ENCODE data around the gene POU2AF1. TPM values are rescaled to one million over a fixed set of nuclear protein-coding genes. Genes with fewer than 3 reads are reported as not detected.

The POU2AF1 gene
- total RNA-seq, 4 donors from 2014 or later, result 1.4 to 19.8 (median 2.9) TPM

DNA sequence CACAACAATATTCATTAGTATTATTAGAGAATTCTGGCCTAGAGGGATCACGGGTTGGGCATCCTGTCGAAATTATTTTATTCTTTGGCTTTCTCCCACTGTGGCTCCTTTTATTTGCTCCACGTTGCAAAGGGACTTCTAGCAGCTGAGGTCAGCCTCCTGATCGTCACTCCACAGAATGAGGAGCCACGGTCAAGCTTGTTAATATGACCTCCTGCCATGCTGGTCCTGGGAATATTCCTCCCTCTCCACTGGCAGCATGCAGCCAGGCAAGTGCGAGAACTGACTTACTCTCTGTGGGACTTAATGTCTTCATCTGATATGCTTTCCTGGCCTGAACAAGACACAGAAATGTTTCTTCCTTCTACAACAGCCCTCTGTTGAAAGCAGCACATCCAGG lies 59.8 kb downstream of the POU2AF1 start:
- peaks cover 0 to 2% (median 0%) of the 10 kb centered on the region in 4 donors for H3K4me1 ChIP-seq
- in situ Hi-C loops (cut with MboI; ENCODE audit: low pct_ligation_motif_present in 1 of 4, low pct_unique_long_range_greater_than_20kb in 1 of 4, low sequenced_read_pairs in 3 of 4) (no loop called here), intact Hi-C loops (cut with DNase I; ENCODE audit: low total_unique reads) (no loop called here)
- H3K27me3 ChIP-seq, result no peaks in the 10 kb centered on the region
- no peak for TF ChIP-seq POLR2A (IDR thresholded peaks at IDR 0.05)
- TF ChIP-seq EP300 (IDR thresholded peaks at IDR 0.05; ENCODE audit: low read depth), result no peak
- TF ChIP-seq, protein P1, sequence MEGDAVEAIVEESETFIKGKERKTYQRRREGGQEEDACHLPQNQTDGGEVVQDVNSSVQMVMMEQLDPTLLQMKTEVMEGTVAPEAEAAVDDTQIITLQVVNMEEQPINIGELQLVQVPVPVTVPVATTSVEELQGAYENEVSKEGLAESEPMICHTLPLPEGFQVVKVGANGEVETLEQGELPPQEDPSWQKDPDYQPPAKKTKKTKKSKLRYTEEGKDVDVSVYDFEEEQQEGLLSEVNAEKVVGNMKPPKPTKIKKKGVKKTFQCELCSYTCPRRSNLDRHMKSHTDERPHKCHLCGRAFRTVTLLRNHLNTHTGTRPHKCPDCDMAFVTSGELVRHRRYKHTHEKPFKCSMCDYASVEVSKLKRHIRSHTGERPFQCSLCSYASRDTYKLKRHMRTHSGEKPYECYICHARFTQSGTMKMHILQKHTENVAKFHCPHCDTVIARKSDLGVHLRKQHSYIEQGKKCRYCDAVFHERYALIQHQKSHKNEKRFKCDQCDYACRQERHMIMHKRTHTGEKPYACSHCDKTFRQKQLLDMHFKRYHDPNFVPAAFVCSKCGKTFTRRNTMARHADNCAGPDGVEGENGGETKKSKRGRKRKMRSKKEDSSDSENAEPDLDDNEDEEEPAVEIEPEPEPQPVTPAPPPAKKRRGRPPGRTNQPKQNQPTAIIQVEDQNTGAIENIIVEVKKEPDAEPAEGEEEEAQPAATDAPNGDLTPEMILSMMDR (IDR thresholded peaks at IDR 0.05), result no peak
- no peaks in the 10 kb centered on the region for H3K9me3 ChIP-seq
- no peaks in the 10 kb centered on the region for H3K36me3 ChIP-seq
- DNase-seq, result no peak
- H3K27ac ChIP-seq, result no peak overlapping the region
- no peak overlapping the region for H3K4me3 ChIP-seq
- WGBS, 2 donors (ENCODE audit: low coverage in 1 of 2), result 90 to 96% methylated on average over 4 to 6 of the region's 6 CpGs

DNA sequence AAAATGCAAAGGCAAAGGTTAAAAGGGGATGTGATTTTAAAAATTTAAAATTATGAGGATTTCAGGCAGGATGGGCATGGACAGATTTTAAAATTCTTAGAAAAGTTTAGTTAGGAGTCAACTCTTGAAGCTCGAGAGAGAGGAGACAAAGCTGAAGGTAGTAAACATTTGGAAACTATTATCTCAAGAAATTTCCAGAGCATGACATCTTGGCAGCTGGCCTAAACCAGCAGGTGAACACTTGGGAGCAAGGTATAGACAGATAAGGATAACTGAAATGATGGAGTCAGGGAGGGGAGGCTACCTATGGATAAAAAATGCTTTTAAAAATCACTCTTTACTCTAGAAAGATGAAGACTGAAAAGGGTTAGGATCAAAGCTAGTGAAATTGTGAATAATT lies 67.0 kb downstream of the POU2AF1 start:
- intact Hi-C loops (cut with DNase I; ENCODE audit: low total_unique reads) (no loop called here), in situ Hi-C loops (cut with MboI; ENCODE audit: low pct_ligation_motif_present in 1 of 4, low pct_unique_long_range_greater_than_20kb in 1 of 4, low sequenced_read_pairs in 3 of 4) (no loop called here)
- no peak overlapping the region for H3K27ac ChIP-seq
- no peaks in the 10 kb centered on the region for H3K27me3 ChIP-seq
- TF ChIP-seq, protein P1 (IDR thresholded peaks at IDR 0.05), result no peak
- TF ChIP-seq EP300 (IDR thresholded peaks at IDR 0.05; ENCODE audit: low read depth), result no peak
- TF ChIP-seq POLR2A (IDR thresholded peaks at IDR 0.05), result no peak
- TF ChIP-seq POLR2AphosphoS5 (IDR thresholded peaks at IDR 0.05), result no peak
- H3K36me3 ChIP-seq, result no peaks in the 10 kb centered on the region
- 52% methylated on average over 1 of the region's 1 CpG; no CpG with 5 or more reads in 1 of the 2 donors for WGBS, 2 donors (ENCODE audit: low coverage in 1 of 2)
- peaks cover 0 to 29% (median 3%) of the 10 kb centered on the region in 4 donors for H3K4me1 ChIP-seq
- no peak for DNase-seq
- H3K9me3 ChIP-seq, result no peaks in the 10 kb centered on the region
- no peak overlapping the region for H3K4me3 ChIP-seq

DNA sequence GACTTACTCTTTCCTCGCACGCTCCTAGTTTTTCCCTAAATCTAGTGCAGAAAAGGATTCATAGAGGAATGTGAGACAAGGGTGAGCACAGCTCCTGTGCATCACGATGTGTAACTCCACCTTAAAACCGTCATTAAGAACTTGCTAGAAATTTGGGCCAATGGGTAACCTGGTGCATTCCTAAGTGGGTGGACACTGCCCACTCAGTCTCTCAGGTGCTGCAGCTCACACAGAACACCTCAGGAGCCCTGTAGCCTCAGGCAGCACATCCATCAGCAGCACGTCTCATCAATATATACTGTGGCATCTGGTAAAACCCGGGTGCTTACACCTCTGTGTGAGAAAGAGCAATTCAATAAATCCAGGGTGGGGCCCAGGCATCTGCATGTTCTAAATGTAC lies 68.4 kb downstream of the POU2AF1 start:
- peaks cover 0 to 29% (median 3%) of the 10 kb centered on the region in 4 donors for H3K4me1 ChIP-seq
- in situ Hi-C loops (cut with MboI; ENCODE audit: low pct_ligation_motif_present in 1 of 4, low pct_unique_long_range_greater_than_20kb in 1 of 4, low sequenced_read_pairs in 3 of 4) (no loop called here), intact Hi-C loops (cut with DNase I; ENCODE audit: low total_unique reads) (no loop called here)
- no peak for DNase-seq
- no peaks in the 10 kb centered on the region for H3K9me3 ChIP-seq
- no peak for TF ChIP-seq EP300 (IDR thresholded peaks at IDR 0.05; ENCODE audit: low read depth)
- no peak for TF ChIP-seq POLR2A (IDR thresholded peaks at IDR 0.05)
- no peak for TF ChIP-seq POLR2AphosphoS5 (IDR thresholded peaks at IDR 0.05)
- TF ChIP-seq, protein P1 (IDR thresholded peaks at IDR 0.05), result no peak
- WGBS, 2 donors (ENCODE audit: low coverage in 1 of 2), result 73% methylated on average over 4 to 6 of the region's 6 CpGs
- H3K4me3 ChIP-seq, result no peak overlapping the region
- H3K27me3 ChIP-seq, result no peaks in the 10 kb centered on the region
- no peaks in the 10 kb centered on the region for H3K36me3 ChIP-seq
- H3K27ac ChIP-seq, result peak overlapping the region in 1 of 4 donors; percentile 11

DNA sequence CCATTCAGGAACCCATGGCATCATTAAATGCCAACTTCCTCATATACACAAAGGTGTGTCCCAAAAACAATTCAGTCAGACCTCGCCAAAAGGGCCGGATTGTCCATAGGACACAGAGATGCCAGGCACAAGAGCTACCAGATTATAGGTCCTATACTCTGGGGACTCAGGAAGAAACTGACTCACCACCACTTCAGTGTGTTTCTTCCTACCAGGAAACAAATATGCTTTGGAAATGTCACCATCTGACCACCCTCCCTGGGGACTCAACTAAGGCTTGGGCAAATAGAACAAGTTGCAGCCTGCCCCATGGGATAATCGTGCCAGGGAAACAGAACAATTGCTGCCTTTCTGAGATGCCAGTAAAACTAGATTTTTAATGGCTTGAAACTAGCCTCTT lies 69.0 kb downstream of the POU2AF1 start:
- Histone ChIP-seq H3K27me3 (no peaks in the 10 kb centered on the region), H3K9me3 (no peaks in the 10 kb centered on the region), H3K36me3 (no peaks in the 10 kb centered on the region), H3K4me3 (no peak overlapping the region), H3K27ac (peak overlapping the region in 3 of 4 donors; percentile 3 to 11 (median 11)), H3K4me1 (peaks cover 0 to 29% (median 3%) of the 10 kb centered on the region in 4 donors)
- in situ Hi-C loops (cut with MboI; ENCODE audit: low pct_ligation_motif_present in 1 of 4, low pct_unique_long_range_greater_than_20kb in 1 of 4, low sequenced_read_pairs in 3 of 4), result no loop called here
- peak; percentile 43 for DNase-seq
- intact Hi-C loops (cut with DNase I; ENCODE audit: low total_unique reads), result no loop called here
- WGBS, 2 donors (ENCODE audit: low coverage in 1 of 2), result 30 to 48% methylated on average over 1 to 3 of the region's 3 CpGs
- TF ChIP-seq, protein P1 (IDR thresholded peaks at IDR 0.05), result no peak
- TF ChIP-seq POLR2AphosphoS5 (IDR thresholded peaks at IDR 0.05), result no peak
